Measurements from ENCODE around the gene NAXD. TPM values are rescaled to one million over a fixed set of nuclear protein-coding genes. Genes with fewer than 3 reads are reported as not detected.

Gene NAXD
- total RNA-seq, 1 donor from 2014 or later, result 41.2 TPM

DNA sequence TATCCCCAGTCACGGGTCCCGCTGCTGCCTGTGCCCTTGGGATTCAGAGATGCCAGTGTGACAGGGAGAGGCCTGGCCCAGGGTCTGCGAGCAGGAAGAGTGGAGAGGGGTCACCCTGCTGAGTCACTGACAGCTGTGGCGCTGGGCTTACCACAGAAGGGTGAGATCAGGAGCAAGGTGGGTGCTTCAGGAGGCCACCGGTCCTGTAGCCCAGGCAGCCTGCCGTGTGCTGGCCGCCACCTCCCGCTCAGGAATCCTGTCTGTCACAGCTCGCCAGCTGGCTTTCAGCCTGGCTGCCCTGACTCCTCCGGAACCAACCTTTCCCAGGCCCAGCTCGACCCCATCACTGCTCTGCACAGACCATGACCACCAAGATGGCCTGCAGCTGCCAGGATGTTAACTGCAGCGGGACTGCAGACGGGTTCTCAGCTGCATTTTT, 25.3 kb downstream of the NAXD start:
- Mint-ChIP-seq H3K4me1 (ENCODE audit: low read depth, unreplicated experiment) (peaks cover 27% of the 10 kb centered on the region), H3K4me3 (ENCODE audit: unreplicated experiment) (peak overlapping the region; percentile 34), H3K9me3 (ENCODE audit: unreplicated experiment) (peaks cover 5% of the 10 kb centered on the region), H3K27me3 (ENCODE audit: unreplicated experiment) (peaks cover 10% of the 10 kb centered on the region), H3K36me3 (ENCODE audit: unreplicated experiment) (peaks cover 13% of the 10 kb centered on the region), H3K27ac (ENCODE audit: unreplicated experiment) (peak overlapping the region; percentile 76)
- DNase-seq, result no peak
- TF ChIP-seq, protein P1, sequence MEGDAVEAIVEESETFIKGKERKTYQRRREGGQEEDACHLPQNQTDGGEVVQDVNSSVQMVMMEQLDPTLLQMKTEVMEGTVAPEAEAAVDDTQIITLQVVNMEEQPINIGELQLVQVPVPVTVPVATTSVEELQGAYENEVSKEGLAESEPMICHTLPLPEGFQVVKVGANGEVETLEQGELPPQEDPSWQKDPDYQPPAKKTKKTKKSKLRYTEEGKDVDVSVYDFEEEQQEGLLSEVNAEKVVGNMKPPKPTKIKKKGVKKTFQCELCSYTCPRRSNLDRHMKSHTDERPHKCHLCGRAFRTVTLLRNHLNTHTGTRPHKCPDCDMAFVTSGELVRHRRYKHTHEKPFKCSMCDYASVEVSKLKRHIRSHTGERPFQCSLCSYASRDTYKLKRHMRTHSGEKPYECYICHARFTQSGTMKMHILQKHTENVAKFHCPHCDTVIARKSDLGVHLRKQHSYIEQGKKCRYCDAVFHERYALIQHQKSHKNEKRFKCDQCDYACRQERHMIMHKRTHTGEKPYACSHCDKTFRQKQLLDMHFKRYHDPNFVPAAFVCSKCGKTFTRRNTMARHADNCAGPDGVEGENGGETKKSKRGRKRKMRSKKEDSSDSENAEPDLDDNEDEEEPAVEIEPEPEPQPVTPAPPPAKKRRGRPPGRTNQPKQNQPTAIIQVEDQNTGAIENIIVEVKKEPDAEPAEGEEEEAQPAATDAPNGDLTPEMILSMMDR (IDR thresholded peaks at IDR 0.05; ENCODE audit: partially characterized antibody, unreplicated experiment), result no peak

DNA sequence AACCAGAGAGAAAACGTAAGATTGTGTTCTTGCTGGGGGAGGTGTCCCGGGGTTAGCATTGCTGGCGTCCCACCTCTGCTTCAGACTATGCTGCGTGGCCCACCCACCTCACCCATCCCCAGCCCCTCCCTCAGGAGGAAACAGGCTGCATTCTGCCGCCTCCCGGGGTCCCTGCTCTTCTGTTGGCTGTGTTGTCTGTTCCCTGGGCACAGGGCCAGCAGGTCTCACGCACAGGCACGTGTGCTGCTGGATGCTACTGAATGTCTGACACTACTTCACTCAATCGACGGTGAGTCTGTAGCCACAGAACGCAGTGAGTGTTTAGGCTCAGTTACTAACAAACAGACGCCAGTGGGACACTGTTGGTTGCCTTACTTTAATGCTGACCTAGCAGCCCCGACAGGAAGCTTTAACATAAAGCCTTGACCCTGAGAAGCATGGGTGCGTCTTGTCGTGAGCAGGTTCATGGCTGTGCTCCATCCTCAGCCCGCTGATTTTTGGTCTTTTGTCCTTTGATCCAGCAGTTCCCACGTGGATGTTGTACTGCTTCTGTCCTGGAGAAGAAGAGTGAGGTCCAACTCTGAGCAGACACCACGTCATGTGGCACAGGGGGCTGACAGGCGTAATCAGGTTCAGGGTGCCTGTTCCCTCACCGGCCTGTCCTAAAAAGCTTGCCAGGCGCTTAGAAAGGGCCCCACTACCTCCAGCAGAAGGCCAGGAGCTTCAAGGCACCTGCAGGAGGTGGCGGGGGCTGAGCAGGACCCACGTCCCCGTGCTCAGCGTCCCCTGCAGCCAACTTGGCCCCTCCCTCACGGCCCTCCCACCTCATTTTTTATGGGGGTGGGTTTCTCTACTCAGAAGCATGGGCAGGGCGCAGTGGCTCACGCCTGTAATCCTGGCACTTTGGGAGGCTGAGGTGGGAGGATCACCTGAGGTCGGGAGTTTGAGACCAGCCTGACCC, 26.0 kb downstream of the NAXD start:
- Mint-ChIP-seq H3K4me3 (ENCODE audit: unreplicated experiment) (peak overlapping the region; percentile 34), H3K4me1 (ENCODE audit: low read depth, unreplicated experiment) (peaks cover 29% of the 10 kb centered on the region), H3K36me3 (ENCODE audit: unreplicated experiment) (peaks cover 13% of the 10 kb centered on the region), H3K27ac (ENCODE audit: unreplicated experiment) (peak overlapping the region; percentile 76), H3K9me3 (ENCODE audit: unreplicated experiment) (peaks cover 6% of the 10 kb centered on the region), H3K27me3 (ENCODE audit: unreplicated experiment) (peaks cover 10% of the 10 kb centered on the region)
- DNase-seq, result no peak
- TF ChIP-seq, protein P1 (IDR thresholded peaks at IDR 0.05; ENCODE audit: partially characterized antibody, unreplicated experiment), result no peak

DNA sequence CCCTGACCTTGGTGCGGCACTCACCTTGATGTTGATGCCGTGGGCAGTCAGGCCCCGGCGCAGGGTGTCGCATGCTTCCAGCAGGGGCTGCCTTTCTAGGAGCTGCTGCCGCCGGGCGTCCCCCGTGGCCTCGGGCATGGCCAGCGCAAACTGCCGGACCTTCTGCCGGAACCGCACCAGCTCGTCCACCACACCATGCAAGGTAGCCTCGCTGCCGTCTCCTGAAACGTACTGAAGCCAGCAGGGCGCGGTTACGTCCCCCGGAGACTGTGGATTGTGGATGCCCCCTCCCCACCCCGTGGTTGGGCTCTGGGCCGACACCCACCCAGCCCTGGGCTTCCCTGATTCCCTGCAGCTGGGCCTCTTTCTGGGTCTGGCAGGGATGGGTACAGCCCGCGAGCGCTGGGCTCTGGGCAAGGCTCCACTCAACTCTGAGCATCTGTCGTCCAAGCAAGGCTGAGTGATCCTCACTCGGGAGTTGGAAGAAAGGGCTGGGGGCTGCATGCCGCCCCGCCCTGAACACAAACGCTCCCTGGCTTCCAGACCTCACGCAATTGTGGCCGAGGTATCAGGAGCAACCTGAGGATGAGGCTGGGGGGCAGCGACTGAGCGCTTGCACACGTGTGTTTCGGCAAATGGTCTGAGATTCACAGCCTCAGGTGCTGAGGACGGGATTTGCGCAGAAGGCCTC, 27.1 kb downstream of the NAXD start:
- H3K27me3 Mint-ChIP-seq (ENCODE audit: unreplicated experiment), result peaks cover 10% of the 10 kb centered on the region
- H3K4me3 Mint-ChIP-seq (ENCODE audit: unreplicated experiment), result no peak overlapping the region
- H3K27ac Mint-ChIP-seq (ENCODE audit: unreplicated experiment), result peak overlapping the region; percentile 43
- no peak for DNase-seq
- H3K4me1 Mint-ChIP-seq (ENCODE audit: low read depth, unreplicated experiment), result peaks cover 29% of the 10 kb centered on the region
- TF ChIP-seq, protein P1 (IDR thresholded peaks at IDR 0.05; ENCODE audit: partially characterized antibody, unreplicated experiment), result no peak
- peaks cover 13% of the 10 kb centered on the region for H3K36me3 Mint-ChIP-seq (ENCODE audit: unreplicated experiment)
- H3K9me3 Mint-ChIP-seq (ENCODE audit: unreplicated experiment), result peaks cover 6% of the 10 kb centered on the region

DNA sequence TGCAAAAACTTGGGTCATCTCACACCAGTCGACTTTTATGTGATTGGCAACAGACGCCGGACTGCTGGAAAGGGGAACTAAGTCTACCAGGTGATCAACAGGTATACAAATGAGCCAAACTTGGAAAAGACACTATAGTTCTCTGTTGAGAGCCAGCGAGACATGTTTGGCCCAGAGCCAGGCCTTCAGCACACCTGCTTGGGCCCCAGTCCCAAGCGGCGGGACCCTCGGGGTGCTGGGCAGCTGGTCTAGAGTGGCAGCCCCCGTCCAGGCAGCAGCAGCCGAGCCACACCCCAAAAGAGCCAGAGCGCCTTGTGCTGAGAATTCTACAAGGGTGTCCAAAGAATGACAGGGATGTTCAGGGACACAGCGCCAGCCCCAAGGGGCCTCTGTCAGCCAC, 28.0 kb downstream of the NAXD start:
- H3K27me3 Mint-ChIP-seq (ENCODE audit: unreplicated experiment), result peaks cover 17% of the 10 kb centered on the region

More for the DNA sequence above, 28.0 kb downstream of the NAXD start:
- TF ChIP-seq, protein P1 (IDR thresholded peaks at IDR 0.05; ENCODE audit: partially characterized antibody, unreplicated experiment), result no peak
- Mint-ChIP-seq H3K9me3 (ENCODE audit: unreplicated experiment) (peaks cover 14% of the 10 kb centered on the region), H3K4me3 (ENCODE audit: unreplicated experiment) (no peak overlapping the region), H3K4me1 (ENCODE audit: low read depth, unreplicated experiment) (peaks cover 38% of the 10 kb centered on the region), H3K36me3 (ENCODE audit: unreplicated experiment) (peaks cover 13% of the 10 kb centered on the region), H3K27ac (ENCODE audit: unreplicated experiment) (no peak overlapping the region)
- DNase-seq, result no peak
